T-helper 17 cell (primary cell): Measurements from ENCODE around the gene DGUOK. TPM values are rescaled to one million over a fixed set of nuclear protein-coding genes. Genes with fewer than 3 reads are reported as not detected.

ENCODE experiments used
- ATAC-seq: fragments of 150-1000 bp; cut with Tn5 transposase; 2 replicates; pipeline ENCODE4 v1.10.0; 2021; ENCODE audit warnings: mild to moderate bottlenecking, moderate library complexity
- DNase-seq, 3 donors: peaks; one replicate each; pipeline versions ENCODE4 v3.0.0 to v3.0.0-alpha.2; 2020 to 2021
- H3K9me3 ChIP-seq: one replicate; pipeline ENCODE4 v1.7.0; 2013; ENCODE audit warnings: low read length, mild to moderate bottlenecking; ENCODE audit not compliant: control insufficient read depth, poor library complexity, severe bottlenecking
- H3K27ac Mint-ChIP-seq: one replicate; pipeline ENCODE4 v1.8.0; 2022; ENCODE audit warnings: mild to moderate bottlenecking, moderate library complexity, mixed read lengths
- H3K27me3 Mint-ChIP-seq: one replicate; pipeline ENCODE4 v1.8.0; 2022; ENCODE audit warnings: mixed read lengths
- H3K36me3 Mint-ChIP-seq: one replicate; pipeline ENCODE4 v1.8.0; 2022; ENCODE audit warnings: low read depth, mixed read lengths
- H3K4me1 Mint-ChIP-seq: one replicate; pipeline ENCODE4 v1.8.0; 2022; ENCODE audit warnings: mild to moderate bottlenecking, mixed read lengths
- H3K4me3 Mint-ChIP-seq: one replicate; pipeline ENCODE4 v1.8.0; 2022; ENCODE audit warnings: mild to moderate bottlenecking, moderate library complexity, mixed read lengths
- total RNA-seq, 4 donors: library from RNA in 2 of 4; stranded (reverse) in 2 of 4; gene quantifications; one replicate each; pipeline ENCODE4 v1.2.3 and lab custom pipeline; 2022 to 2026

The DGUOK gene
- total RNA-seq, 2 donors from 2014 or later = 34.2 to 39.7 TPM

- H3K9me3 ChIP-seq = no peaks in the 10 kb centered on the region
- no peak for DNase-seq
- peaks cover 3% of the 10 kb centered on the region for H3K36me3 Mint-ChIP-seq
- no peak overlapping the region for H3K27ac Mint-ChIP-seq
- ATAC-seq = no peak
- H3K4me3 Mint-ChIP-seq = no peak overlapping the region
- peaks cover 5% of the 10 kb centered on the region for H3K4me1 Mint-ChIP-seq
- peaks cover 14% of the 10 kb centered on the region for H3K27me3 Mint-ChIP-seq
These were observed 19.7 kb upstream of the DGUOK start for GRCh38 chr2:73906847-73907505.

- H3K27ac Mint-ChIP-seq = no peak overlapping the region
These were observed 18.7 kb upstream of the DGUOK start for GRCh38 chr2:73907840-73908452.

GRCh38 chr2:73908689-73909652 lies 17.7 kb upstream of the DGUOK start:
- Mint-ChIP-seq H3K4me3 (no peak overlapping the region), H3K27me3 (no peaks in the 10 kb centered on the region), H3K27ac (no peak overlapping the region), H3K4me1 (peaks cover 3% of the 10 kb centered on the region), H3K36me3 (no peaks in the 10 kb centered on the region)
- ATAC-seq = no peak
- DNase-seq = no peak
- H3K9me3 ChIP-seq = no peaks in the 10 kb centered on the region

More at GRCh38 chr2:73907840-73908452, 18.7 kb upstream of the DGUOK start:
- DNase-seq = peak in 2 of 3 donors; percentile 17 to 23
- peak; percentile 82 for ATAC-seq
- Mint-ChIP-seq H3K27me3 (peaks cover 4% of the 10 kb centered on the region), H3K36me3 (no peaks in the 10 kb centered on the region), H3K4me3 (no peak overlapping the region), H3K4me1 (peaks cover 3% of the 10 kb centered on the region)
- no peaks in the 10 kb centered on the region for H3K9me3 ChIP-seq

- Mint-ChIP-seq H3K4me3 (no peak overlapping the region), H3K27ac (no peak overlapping the region), H3K36me3 (no peaks in the 10 kb centered on the region), H3K4me1 (peaks cover 3% of the 10 kb centered on the region), H3K27me3 (no peaks in the 10 kb centered on the region)
- no peak for DNase-seq
- no peak for ATAC-seq
- no peaks in the 10 kb centered on the region for H3K9me3 ChIP-seq
These were observed 15.7 kb upstream of the DGUOK start for GRCh38 chr2:73910873-73911547.

- Mint-ChIP-seq H3K4me1 (peaks cover 3% of the 10 kb centered on the region), H3K36me3 (no peaks in the 10 kb centered on the region), H3K27ac (no peak overlapping the region), H3K4me3 (no peak overlapping the region), H3K27me3 (no peaks in the 10 kb centered on the region)
- no peaks in the 10 kb centered on the region for H3K9me3 ChIP-seq
- no peak for DNase-seq
- no peak for ATAC-seq
These were observed 15.0 kb upstream of the DGUOK start for GRCh38 chr2:73911548-73912208.

GRCh38 chr2:73913414-73914054 lies 13.1 kb upstream of the DGUOK start:
- DNase-seq = no peak
- H3K4me3 Mint-ChIP-seq = no peak overlapping the region
- H3K36me3 Mint-ChIP-seq = peaks cover 2% of the 10 kb centered on the region
- no peaks in the 10 kb centered on the region for H3K4me1 Mint-ChIP-seq
- H3K27ac Mint-ChIP-seq = no peak overlapping the region
- H3K9me3 ChIP-seq = no peaks in the 10 kb centered on the region
- ATAC-seq = no peak
- peaks cover 6% of the 10 kb centered on the region for H3K27me3 Mint-ChIP-seq

GRCh38 chr2:73914667-73915066 lies 12.0 kb upstream of the DGUOK start:
- no peak overlapping the region for H3K4me3 Mint-ChIP-seq
- H3K9me3 ChIP-seq = no peaks in the 10 kb centered on the region
- ATAC-seq (no peak), DNase-seq (no peak)
- H3K27me3 Mint-ChIP-seq = peaks cover 6% of the 10 kb centered on the region
- H3K4me1 Mint-ChIP-seq = no peaks in the 10 kb centered on the region
- H3K36me3 Mint-ChIP-seq = peaks cover 2% of the 10 kb centered on the region
- peak overlapping the region; percentile 45 for H3K27ac Mint-ChIP-seq

GRCh38 chr2:73915437-73915993 lies 11.2 kb upstream of the DGUOK start:
- DNase-seq = no peak
- no peaks in the 10 kb centered on the region for H3K9me3 ChIP-seq
- no peak for ATAC-seq
- Mint-ChIP-seq H3K4me3 (no peak overlapping the region), H3K27me3 (peaks cover 6% of the 10 kb centered on the region), H3K36me3 (peaks cover 2% of the 10 kb centered on the region), H3K27ac (no peak overlapping the region), H3K4me1 (no peaks in the 10 kb centered on the region)

- Mint-ChIP-seq H3K36me3 (peaks cover 2% of the 10 kb centered on the region), H3K4me3 (no peak overlapping the region), H3K4me1 (no peaks in the 10 kb centered on the region), H3K27ac (no peak overlapping the region), H3K27me3 (peaks cover 6% of the 10 kb centered on the region)
- ATAC-seq = no peak
- no peaks in the 10 kb centered on the region for H3K9me3 ChIP-seq
- DNase-seq = no peak
These were observed 10.0 kb upstream of the DGUOK start for GRCh38 chr2:73916666-73917065.

- Mint-ChIP-seq H3K4me1 (no peaks in the 10 kb centered on the region), H3K36me3 (peaks cover 2% of the 10 kb centered on the region), H3K27ac (no peak overlapping the region), H3K27me3 (peaks cover 6% of the 10 kb centered on the region), H3K4me3 (no peak overlapping the region)
- H3K9me3 ChIP-seq = no peaks in the 10 kb centered on the region
- DNase-seq = no peak
- ATAC-seq = no peak
These were observed 9.4 kb upstream of the DGUOK start for GRCh38 chr2:73917296-73917695.

- Mint-ChIP-seq H3K36me3 (peaks cover 2% of the 10 kb centered on the region), H3K27ac (no peak overlapping the region), H3K27me3 (peaks cover 6% of the 10 kb centered on the region), H3K4me1 (no peaks in the 10 kb centered on the region), H3K4me3 (no peak overlapping the region)
- H3K9me3 ChIP-seq = no peaks in the 10 kb centered on the region
- no peak for DNase-seq
- no peak for ATAC-seq
These were observed 8.9 kb upstream of the DGUOK start for GRCh38 chr2:73917696-73918207.

GRCh38 chr2:73918856-73919255 lies 7.8 kb upstream of the DGUOK start:
- H3K27ac Mint-ChIP-seq = no peak overlapping the region
- H3K36me3 Mint-ChIP-seq = peaks cover 2% of the 10 kb centered on the region
- ATAC-seq (no peak), DNase-seq (no peak)
- no peak overlapping the region for H3K4me3 Mint-ChIP-seq
- peaks cover 6% of the 10 kb centered on the region for H3K27me3 Mint-ChIP-seq
- no peaks in the 10 kb centered on the region for H3K9me3 ChIP-seq
- no peaks in the 10 kb centered on the region for H3K4me1 Mint-ChIP-seq
